Umbilical cord (tissue), 2 donors: ENCODE data around the gene RHOC. TPM values are rescaled to one million over a fixed set of nuclear protein-coding genes. Genes with fewer than 3 reads are reported as not detected.

ENCODE experiments used
- DNase-seq: peaks from one replicate; pipeline ENCODE4 v3.0.0-alpha.2; 2015; ENCODE audit warnings: low spot score
- total RNA-seq: library from RNA; depleted of rRNA; stranded (reverse); fragments of >200 nt; gene quantifications from one replicate; pipeline ENCODE4 v1.2.3, GENCODE V29; 2014; ENCODE audit warnings: low replicate concordance; ENCODE audit not compliant: insufficient read depth

The RHOC gene
- total RNA-seq, 1 donor from 2014 or later, result 154 TPM

DNA sequence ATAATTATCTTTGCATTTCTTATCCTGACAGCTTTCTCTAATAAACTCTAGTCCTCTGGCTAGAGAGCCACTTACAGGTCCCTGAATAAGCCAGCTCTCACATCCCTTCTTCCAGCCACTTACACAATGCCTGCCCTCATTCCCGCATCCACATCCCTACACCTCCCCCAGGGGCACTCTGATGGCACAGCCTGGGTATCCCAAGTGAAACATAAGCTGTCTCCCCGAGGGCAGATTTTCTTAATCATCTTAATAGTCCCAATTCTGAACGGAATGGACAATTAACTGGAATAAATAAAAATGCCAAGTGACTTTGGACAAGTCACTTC is 4.9 kb downstream of the RHOC start:
- DNase-seq, result no peak

- no peak for DNase-seq
Observed at GRCh38 chr1:112701227-112702066, 5.5 kb downstream of the RHOC start.

GRCh38 chr1:112700290-112701226 is 6.4 kb downstream of the RHOC start:
- peak; percentile 97 for DNase-seq

DNA sequence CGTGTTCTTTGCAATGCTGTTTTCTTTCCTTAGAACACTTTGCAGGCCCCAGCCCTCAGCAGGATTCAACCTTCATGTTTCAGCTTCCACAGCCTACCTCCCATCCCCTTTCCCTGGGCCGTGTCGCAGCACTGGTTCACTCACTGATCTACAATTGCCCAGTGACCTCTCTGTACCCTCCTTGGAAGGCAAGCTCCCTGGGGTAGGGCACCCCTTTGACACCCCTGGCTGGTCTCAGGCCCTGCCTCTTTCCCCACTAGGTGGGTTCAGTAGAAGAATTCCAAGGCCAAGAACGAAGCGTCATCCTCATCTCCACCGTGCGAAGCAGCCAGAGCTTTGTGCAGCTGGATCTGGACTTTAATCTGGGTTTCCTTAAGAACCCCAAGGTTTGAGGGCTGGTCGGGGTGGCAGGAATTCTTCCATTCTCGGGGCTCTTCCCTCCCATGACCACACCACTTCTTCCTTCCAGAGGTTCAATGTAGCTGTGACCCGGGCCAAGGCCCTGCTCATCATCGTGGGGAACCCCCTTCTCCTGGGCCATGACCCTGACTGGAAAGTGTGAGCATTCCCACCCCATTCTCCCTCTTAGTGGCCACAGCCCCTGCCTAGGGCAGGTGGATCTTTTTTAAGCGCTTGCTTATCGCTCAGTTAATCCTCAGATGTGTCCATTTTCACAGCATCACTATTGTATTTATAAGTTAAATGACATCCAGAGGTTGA is 7.3 kb downstream of the RHOC start:
- no peak for DNase-seq

DNA sequence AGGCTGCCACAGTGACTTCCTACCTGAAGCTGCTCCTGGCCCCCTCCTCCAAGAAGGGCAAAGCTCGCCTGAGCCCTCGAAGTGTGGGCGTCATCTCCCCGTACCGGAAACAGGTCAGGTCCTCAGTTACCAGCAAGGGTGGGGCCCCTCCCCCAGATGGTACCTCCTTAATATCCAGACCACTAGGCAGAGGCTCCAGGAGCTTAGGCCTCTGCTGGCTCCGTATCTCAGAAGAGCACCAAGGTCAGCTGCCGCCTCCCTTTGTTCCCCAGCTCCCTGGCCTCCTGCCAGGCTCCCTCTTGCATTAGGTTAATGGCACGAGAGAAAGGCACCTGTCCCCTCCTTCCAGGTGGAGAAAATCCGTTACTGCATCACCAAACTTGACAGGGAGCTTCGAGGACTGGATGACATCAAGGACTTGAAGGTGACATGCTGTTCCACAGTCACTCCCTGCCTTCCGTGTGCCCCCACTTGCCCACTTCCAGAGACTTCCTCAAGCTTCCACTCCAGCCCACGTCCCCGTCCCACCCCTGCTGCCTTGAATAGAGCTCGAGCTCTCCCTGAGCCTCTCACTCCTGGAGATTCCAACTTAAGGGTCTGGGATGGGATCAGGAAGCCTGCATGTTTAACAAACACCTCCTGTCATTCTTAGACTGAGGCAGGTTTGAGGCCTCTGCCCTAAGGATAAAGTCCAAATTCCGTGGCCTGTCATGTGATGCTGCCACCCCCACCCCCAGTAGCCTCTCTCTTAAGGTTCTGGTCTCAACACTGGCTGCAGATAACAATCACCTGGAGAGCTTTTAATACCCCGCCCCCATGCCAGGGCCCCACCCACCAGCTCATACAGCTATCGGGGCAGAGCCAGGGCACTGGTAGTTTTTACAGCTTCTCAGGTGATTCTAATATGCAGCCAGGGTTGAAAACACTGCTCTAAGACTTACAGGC is 8.3 kb downstream of the RHOC start:
- DNase-seq, result peak; percentile 45

DNA sequence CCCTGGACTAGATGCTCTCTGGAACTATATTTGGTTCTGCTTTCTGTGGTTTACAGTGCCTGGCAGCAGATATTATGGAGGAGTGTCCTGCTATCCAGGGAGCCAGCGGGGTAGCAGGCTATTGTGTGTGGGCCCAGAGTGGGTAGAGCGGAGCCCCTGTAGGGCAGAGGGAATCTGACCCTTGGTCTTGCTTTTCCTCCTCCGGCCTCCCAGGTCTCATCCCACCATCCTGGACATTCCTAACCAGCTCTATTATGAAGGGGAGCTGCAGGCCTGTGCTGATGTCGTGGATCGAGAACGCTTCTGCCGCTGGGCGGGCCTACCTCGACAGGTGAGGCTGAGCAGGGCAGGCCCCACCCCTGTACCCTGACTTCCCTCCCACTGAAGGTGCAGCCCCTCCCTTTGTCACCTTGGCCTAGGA is 9.1 kb downstream of the RHOC start:
- DNase-seq, result no peak

- DNase-seq, result no peak
Observed at GRCh38 chr1:112696578-112697314, 10.2 kb downstream of the RHOC start.

- DNase-seq, result no peak
Observed at GRCh38 chr1:112695276-112695675, 11.7 kb downstream of the RHOC start.

GRCh38 chr1:112694363-112694929 is 12.5 kb downstream of the RHOC start:
- no peak for DNase-seq

GRCh38 chr1:112693821-112694220 is 13.1 kb downstream of the RHOC start:
- no peak for DNase-seq

GRCh38 chr1:112692681-112693080 is 14.2 kb downstream of the RHOC start:
- no peak for DNase-seq

DNA sequence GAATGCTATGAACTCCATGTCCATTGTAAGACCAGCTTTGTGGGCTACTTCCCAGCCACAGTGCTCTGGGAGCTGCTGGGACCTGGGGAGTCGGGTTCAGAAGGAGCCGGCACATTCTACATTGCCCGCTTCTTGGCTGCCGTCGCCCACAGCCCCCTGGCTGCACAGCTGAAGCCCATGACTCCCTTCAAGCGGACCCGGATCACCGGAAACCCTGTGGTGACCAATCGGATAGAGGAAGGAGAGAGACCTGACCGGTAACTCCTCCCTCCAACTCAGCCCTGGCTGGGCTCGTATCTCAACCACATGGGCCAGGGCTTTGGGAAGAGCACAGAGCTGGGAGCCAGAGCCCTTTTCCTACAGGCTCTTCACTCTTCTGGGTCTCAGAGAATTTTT is 17.1 kb downstream of the RHOC start:
- no peak for DNase-seq

DNA sequence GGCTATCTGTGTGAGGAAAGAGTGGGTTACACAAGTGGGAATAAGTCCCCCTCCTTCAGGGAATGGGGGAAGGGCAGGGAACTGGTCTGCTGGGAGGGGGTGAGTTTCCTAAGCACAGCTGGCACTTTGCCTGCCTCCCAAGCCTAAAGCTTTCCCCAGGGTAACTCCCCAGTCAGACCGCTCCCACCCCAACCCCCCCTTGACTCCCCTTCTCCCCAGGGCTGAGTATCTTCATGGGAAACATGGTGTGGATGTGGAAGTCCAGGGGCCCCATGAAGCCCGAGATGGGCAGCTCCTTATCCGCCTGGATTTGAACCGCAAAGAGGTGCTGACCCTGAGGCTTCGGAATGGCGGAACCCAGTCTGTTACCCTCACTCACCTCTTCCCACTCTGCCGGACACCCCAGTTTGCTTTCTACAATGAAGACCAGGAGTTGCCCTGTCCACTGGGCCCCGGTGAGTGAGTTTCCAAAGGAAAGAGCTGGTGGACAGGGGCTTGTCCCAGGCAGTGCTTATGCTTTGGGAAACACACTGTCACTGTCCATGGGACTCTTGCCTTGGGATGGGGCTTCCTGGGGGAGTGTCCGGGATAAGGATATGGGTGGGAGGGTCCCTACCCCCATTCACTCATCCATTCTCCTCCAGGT is 17.6 kb downstream of the RHOC start:
- no peak for DNase-seq

GRCh38 chr1:112688781-112689193 is 18.1 kb downstream of the RHOC start:
- DNase-seq, result no peak

GRCh38 chr1:112687785-112688496 is 19.0 kb downstream of the RHOC start:
- DNase-seq, result no peak

GRCh38 chr1:112687361-112687760 is 19.6 kb downstream of the RHOC start:
- peak; percentile 75 for DNase-seq

DNA sequence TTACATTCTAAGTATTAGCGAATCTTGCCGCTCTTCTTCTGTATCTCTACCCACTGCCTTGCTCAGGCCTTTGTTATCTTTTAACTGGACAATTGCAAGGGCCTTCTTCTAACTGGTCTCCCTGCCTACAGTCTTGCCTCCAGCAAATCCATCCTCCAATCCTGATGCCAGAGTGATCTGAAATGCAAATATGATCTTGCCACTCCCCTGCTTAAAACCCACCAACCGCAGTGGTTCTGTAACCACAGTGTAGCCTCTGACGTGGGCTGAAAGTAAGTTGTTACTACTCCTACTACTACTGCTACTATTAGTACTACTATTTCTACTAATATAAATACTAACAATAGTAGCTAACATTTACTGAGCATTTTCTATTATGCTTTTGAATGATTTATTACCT is 20.1 kb downstream of the RHOC start:
- DNase-seq, result no peak

DNA sequence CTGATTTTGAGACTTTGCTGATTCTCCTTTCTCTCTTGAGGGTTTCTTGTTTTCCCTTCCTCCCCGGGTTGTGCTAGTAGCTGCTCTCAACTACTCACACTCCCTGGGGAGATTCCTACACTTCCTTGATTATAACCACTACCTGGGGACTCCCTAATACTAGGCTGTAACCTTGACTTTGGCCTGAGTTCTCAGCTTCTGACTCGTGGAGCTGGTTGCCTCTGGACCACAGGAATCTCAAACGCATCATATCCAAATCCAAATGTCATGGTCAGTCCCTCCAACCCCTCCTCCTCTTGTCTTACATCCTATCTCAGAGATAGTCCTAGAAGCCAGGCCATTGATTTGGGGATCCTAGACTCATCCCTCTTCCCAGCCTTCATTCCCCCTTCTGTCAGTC is 20.5 kb downstream of the RHOC start:
- no peak for DNase-seq

DNA sequence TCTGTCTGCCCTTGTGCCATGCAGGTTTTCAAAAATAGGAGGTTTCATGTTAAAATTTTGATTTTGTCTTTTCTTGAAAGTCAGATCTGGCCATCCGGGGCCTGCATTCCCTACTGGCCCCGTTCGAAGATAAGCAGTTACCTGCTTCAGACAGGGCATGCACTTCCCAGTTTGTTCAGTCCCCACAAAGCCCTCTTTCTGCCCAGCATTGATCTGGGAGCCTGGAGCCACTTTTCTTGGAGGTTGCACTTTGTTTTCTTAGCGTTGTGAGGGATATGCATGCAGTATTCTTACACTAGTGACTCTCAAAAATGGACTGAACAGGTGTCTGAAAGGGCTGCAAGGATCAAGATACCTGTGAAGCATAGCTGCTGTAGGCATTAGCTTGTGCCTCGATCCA is 21.0 kb downstream of the RHOC start:
- DNase-seq, result no peak
